NCI-H128 (cell line): Measurements from ENCODE around the gene RBM20.
"Not testable (repeated sequence)": the region's sequence is repeated elsewhere in the genome, so short reads cannot be mapped to it uniquely, and the experiment has no call there.

ENCODE experiments used
- DNase-seq: peaks from one replicate; lab custom pipeline; 2025; ENCODE audit not compliant: unreplicated experiment; lab: John Stamatoyannopoulos, UW

The RBM20 gene

GRCh38 chr10:110700947-110701616 is 56.9 kb downstream of the RBM20 start:
- no peak for DNase-seq

- DNase-seq, result no peak
Measured at GRCh38 chr10:110701617-110701971, 57.5 kb downstream of the RBM20 start.

DNA sequence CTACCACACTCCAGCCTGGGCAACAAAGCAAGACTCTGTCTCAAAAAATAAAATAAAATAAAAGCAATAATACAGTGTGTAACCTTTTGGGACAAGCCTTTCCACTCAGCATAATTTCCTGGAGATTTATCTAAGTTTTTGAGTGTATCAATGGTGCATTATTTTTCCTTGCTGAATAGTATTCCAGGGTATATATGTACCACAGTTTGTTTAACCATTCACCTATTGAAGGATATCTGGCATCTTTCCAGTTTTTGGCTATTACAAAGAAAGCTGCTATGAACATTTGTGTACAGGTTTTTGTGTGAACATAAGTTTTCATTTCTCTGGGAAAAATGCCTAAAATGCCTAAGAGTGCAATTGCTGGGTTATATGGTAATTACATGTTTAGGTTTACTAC is 59.9 kb downstream of the RBM20 start:
- no peak for DNase-seq

- DNase-seq, result no peak
Measured at GRCh38 chr10:110704906-110705476, 60.9 kb downstream of the RBM20 start.

DNA sequence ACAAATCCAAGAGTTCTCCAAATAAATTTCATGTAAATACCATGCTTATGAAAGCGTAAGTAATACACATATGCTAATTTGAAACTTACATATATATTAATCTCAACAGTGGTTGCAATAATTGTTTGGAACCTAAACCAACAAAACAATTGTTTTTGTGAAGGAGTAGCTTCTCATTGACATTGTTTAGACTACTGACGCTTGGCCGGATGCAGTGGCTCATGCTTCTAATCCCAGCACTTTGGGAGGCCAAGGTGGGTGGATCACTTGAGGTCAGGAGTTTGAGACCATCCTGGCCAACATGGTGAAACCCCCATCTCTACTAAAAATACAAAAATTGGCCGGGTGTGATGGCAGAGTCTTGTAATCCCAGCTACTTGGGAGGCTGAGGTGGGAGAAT is 61.5 kb downstream of the RBM20 start:
- not testable (repeated sequence) for DNase-seq

DNA sequence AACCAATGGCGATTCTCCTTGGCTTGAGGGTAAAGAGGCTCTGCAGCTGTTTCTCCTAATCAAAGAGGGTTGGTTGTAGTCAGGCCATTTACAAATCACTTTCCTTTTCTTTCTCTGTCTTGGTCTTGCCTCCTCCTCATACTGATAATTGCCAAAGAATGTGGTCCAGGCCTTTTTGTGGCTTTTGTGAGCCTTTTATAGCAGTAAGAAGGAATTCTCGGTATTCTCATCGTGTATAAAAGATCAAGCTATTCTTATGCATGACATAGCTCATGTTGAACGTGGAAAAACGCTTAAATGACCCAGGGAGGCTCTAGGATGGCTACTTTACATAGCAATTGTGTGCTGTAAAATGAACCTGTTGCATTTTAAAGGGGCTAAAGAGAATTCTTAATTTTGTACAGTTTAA is 62.6 kb downstream of the RBM20 start:
- DNase-seq, result no peak

- DNase-seq, result no peak
Measured at GRCh38 chr10:110708776-110709443, 64.8 kb downstream of the RBM20 start.

DNA sequence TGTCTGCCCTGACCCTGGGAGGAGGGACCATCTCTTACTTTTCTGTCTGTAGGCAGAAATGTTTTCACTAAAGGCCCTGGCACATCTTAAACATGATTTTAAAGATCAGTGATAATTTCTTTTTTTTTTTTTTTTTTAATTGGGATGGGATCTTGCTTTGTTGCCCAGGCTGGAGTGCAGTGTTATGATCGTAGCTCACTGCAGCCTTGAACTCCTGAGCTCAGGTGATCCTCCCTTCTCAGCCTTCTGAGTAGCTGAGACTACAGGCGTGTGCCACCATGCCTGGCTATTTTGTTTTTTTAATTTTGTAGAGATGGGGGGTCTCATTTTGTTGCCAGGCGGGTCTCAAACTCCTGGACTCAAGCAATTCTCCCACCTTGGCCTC is 65.3 kb downstream of the RBM20 start:
- no peak for DNase-seq

- no peak for DNase-seq
Measured at GRCh38 chr10:110709964-110710587, 65.9 kb downstream of the RBM20 start.

- DNase-seq, result no peak
Measured at GRCh38 chr10:110710621-110711020, 66.5 kb downstream of the RBM20 start.

DNA sequence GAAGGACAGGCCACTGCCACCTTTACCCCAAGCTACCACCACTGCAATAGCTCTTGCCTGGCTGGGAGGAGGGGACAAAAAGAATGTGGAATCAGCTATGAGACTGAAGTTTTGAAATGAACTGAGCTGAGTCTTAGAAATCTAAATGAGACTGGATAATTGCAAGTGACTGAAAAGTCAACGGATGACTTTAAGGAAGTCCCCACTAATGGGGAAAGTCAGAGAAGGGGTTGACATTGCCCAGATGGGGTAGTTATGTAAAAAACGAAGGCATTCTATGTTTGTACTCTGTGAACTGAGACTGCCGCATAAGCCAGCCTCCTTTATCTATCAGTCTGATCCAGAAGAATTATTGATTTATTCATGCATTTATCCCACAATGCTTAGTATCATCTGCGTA is 67.2 kb downstream of the RBM20 start:
- no peak for DNase-seq

GRCh38 chr10:110714356-110714755 is 70.2 kb downstream of the RBM20 start:
- DNase-seq, result no peak

DNA sequence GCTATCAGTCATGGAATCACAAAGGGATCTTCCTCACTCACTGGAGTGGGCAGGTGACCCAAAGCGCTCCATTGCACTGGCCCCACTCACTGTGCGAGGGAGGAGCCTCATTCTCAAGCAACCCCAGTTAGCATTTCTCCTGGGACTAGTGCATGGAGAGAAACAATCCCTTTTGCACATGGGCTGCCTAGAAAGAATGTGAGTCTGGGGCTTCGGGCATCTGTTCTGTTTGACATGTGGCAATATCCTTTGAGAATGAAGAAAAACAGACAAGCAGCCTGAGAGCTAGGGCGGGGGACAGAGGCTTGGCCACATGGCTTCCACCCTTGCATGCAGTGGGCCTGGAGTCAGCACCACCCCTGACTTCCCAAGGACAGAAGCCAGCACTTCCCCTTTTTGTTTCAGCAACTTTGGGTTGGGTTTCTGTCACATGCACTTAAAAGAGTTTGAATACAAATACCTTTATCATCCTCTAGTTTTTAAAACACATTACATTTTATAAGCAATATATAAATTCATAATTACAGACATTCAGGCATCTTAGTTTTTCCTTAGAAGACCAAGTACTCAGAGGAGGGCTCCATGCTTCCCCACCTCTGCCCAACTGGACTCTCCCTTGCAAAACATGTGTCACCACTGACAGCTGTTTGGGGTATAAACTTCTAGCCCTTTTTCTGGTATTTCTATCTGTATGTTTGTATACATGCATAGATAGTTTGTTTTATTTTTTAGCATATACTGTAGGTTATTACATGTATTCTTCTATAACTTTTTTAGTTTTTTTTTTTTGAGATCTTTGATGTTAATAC is 73.8 kb downstream of the RBM20 start:
- DNase-seq, result no peak

GRCh38 chr10:110721406-110722038 is 77.4 kb downstream of the RBM20 start:
- no peak for DNase-seq

- no peak for DNase-seq
Measured at GRCh38 chr10:110723224-110723891, 79.2 kb downstream of the RBM20 start.

DNA sequence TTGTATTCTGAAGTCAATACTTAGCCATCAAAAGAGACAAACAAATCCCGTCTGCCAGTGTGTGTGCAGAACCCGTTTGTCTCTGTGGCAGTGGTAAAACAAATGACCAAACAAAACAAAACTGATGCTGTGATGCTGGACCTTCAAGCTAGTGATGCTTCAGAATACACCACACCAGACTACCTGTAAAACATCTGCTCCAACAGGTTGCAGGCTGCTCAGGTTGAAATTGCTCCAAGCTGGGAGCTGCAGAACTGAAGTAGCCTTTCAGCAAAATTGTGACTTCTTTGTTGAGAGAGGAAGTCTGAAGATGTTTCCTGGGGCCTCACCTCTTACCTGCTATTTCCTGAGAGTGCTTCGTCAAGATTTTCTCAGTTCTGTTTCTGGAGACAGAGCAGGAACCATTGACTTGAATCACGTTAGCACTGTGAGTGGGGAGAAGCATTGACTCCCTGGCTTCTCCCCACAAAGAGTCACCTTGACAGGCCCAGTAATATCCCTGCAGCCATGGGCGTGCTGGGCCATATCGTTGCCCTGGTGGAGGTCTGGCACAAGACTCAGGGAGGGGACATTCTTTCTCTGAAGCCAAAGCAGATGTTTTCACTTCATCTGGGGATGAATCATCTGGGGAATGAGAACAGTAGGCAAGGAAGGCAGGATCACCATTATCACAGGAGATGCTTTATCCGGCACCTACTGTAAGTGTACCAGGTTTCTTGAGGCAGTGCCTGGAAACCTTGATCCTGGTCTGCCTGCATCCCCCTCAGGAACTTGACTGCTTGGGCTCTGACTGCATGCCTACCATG is 80.2 kb downstream of the RBM20 start:
- DNase-seq, result no peak

GRCh38 chr10:110724937-110725336 is 80.8 kb downstream of the RBM20 start:
- DNase-seq, result no peak

DNA sequence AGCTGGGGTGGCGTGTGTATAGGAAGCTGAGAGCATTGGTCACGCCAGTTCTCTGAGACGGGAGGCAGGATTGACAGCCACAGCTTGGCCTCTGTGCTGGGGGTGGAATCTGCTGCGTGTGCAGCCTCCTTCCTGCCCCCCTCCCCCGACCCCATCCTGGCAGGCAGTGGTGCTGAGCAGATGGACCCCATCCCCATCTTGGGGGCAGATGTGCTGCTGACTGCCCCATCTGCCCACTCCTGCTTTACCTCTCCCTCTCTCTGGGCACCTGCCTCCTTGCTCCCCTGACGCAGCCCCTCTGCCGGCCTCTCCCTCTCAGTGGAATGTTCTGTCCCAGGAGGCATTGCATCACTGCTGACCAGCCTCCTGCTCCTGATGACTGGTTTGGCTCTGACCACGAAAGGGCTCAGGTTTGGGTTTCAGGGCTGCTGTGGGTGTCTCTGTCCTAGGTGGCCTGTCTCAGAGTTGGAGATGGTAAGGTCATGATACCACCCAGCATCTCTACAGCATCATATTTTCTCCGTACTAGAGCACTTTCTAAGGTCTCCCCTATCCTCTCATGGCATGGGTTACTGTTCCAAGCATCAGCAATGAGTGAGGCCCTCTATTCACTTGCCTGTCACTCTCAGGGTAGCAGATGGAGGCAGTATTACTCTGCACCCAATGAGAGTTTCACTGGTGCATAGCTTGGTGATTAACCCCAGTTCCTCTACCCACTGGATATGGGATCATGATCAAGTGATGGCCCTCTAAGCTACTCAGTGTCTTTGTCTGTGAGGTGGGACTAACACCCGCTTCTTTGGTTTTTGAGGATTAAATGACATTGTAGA is 81.9 kb downstream of the RBM20 start:
- no peak for DNase-seq

- DNase-seq, result not testable (repeated sequence)
Measured at GRCh38 chr10:110727785-110728184, 83.6 kb downstream of the RBM20 start.
